H4 (cell line): ENCODE data around the gene SIK3. TPM values are rescaled to one million over a fixed set of nuclear protein-coding genes. Genes with fewer than 3 reads are reported as not detected.

Source experiments
- DNase-seq: peaks from one replicate; pipeline ENCODE4 v3.0.0-alpha.2; 2015; ENCODE audit warnings: low spot score
- total RNA-seq: library from RNA; depleted of rRNA; stranded (reverse); fragments of >200 nt; shearing (Covaris generic); gene quantifications from 2 replicates; pipeline ENCODE4 v1.2.3, GENCODE V29; 2014; rRNA removed

The SIK3 gene
- total RNA-seq, 1 experiment from 2014 or later = 7.8 TPM

- DNase-seq = no peak
Observed at GRCh38 chr11:116797816-116798215, 300.4 kb downstream of the SIK3 start.

GRCh38 chr11:116796548-116796947, 301.7 kb downstream of the SIK3 start:
- no peak for DNase-seq

GRCh38 chr11:116794851-116795250, 303.4 kb downstream of the SIK3 start:
- DNase-seq = no peak

GRCh38 chr11:116793772-116794097, 304.5 kb downstream of the SIK3 start:
- DNase-seq = no peak

Other genes starting within 250 kb of the SIK3 start
- gene PAFAH1B2, start 45.9 kb upstream of the SIK3 start, total RNA-seq = 103 and 108 TPM in 2 replicates
- gene SIDT2, start 80.3 kb upstream of the SIK3 start, total RNA-seq = 10.8 and 13.5 TPM in 2 replicates
- 20.8 and 36.0 TPM in 2 replicates for gene TAGLN, start 100.9 kb upstream of the SIK3 start, total RNA-seq
- 14.1 and 18.1 TPM in 2 replicates for gene PCSK7, start 133.6 kb upstream of the SIK3 start, total RNA-seq
- gene RNF214, start 134.2 kb upstream of the SIK3 start, total RNA-seq = 5.3 and 6.7 TPM in 2 replicates
- 1.6 and 2.9 TPM in 2 replicates for gene BACE1-AS, start 192.9 kb upstream of the SIK3 start, total RNA-seq
- 18.6 and 24.4 TPM in 2 replicates for gene BACE1, start 217.8 kb upstream of the SIK3 start, total RNA-seq
- 16.5 and 19.6 TPM in 2 replicates for gene CEP164, start 229.4 kb upstream of the SIK3 start, total RNA-seq